ENCODE data around the gene HOXD4.

- TF ChIP-seq POLR2A (IDR thresholded peaks at IDR 0.05; ENCODE audit: low read length) = no peak
- no peak for TF ChIP-seq GATA1 (IDR thresholded peaks at IDR 0.05; ENCODE audit: low read depth, low read length)
Observed at GRCh38 chr2:176126929-176127773, 24.2 kb upstream of the HOXD4 start.
